AG09309 (cell line): ENCODE results near the gene PLSCR5.

Source experiments
- DNase-seq: peaks from one replicate; pipeline ENCODE4 v3.0.0-alpha.2; 2010; ENCODE audit warnings: low read depth
- H3K4me3 ChIP-seq: 2 replicates; pipeline ENCODE4 v1.5.1; 2011; ENCODE audit warnings: mild to moderate bottlenecking, low read depth, low read length, moderate library complexity; ENCODE audit not compliant: control insufficient read depth
- CTCF ChIP-seq: IDR thresholded peaks from 2 replicates; pipeline ENCODE4 v1.5.1; 2011; ENCODE audit warnings: mild to moderate bottlenecking, low read depth, low read length, inconsistent platforms; ENCODE audit not compliant: insufficient read depth, control insufficient read depth; ENCODE audit errors: missing control alignments

Gene PLSCR5

GRCh38 chr3:146605106-146605505, at the start of gene PLSCR5:
TSS of gene PLSCR5 (minus strand) at chr3:146605346. CDS start at chr3:146605212, 134 bp downstream.
- DNase-seq: no peak
- TF ChIP-seq CTCF: no peak

DNA sequence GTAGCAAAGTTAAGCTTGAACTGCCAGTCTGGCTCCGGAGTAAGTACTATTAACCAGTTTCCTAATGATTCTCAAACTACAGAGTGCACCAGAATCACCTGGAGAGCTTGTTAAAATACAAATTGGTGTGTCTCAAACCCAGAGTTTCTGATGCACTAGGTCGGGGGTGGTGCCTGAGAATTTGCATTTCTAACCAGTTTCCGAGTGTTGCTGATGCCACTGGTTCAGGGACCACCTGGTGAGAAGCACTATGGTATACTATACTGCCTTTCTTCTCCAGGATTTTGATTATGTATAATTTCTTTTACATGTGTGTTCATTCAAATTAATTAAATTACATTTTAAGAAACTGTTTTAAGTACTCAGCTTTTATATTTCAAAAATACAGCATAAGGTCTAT, 48.8 kb upstream of the PLSCR5 start:
- no peak for DNase-seq
- no peak for TF ChIP-seq CTCF
- H3K4me3 ChIP-seq: no peak overlapping the region

More at GRCh38 chr3:146605106-146605505, at the start of gene PLSCR5:
- no peak within 1 kb of the TSS for H3K4me3 ChIP-seq

DNA sequence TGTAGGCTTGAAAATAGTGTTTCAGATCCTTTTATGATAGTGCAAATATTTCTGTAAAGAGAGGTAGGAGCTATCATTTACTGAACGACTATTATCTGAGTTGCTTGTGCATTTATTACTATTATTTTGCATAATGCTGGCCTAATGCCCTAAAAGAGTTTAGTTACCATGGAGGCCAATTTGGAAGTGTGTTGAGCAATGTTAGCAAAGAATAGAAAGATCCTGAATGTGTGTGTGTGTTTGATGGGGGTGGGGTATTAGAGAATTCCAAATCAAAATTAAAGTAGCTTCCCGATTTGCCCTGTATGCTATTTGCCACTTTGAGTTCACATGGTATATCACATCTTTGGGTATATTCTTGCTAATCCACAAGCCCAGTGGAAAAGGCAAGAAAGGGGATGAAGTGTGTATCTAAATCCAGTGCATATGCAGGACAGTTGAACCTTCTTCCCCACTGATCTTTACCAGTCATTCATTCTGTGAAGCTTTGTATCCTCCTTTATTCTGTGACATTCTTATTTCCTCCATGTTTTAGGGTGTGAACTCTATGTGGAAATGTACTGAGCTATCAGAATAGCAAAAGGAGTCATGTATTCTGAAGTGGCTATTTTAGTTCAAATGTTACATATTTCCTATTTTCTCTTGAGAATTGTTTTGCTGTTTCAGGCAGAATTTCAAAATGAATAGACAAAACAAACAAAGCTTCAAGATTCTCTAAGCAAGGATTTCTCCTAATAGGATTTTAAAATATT, 45.7 kb upstream of the PLSCR5 start:
- H3K4me3 ChIP-seq: no peak overlapping the region
- no peak for TF ChIP-seq CTCF
- DNase-seq: no peak

DNA sequence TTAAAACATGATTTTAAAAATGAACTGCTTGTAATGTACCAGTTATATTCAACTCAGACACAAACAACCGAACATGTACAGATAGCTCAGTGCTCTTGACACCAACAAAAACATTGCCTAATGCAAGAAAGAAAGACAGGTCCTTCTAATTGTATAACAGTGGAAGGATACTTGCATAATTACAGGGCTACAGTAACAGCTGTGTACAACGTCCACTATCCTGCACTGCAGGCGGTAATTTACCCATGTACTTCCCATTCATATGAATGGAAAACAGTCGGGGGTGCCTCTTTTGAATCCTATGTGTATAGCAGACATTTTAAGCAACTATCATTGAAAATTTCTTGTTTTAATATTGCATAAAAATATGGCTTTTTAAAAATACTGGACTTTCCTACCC, 41.1 kb upstream of the PLSCR5 start:
- no peak for TF ChIP-seq CTCF
- no peak overlapping the region for H3K4me3 ChIP-seq
- no peak for DNase-seq

DNA sequence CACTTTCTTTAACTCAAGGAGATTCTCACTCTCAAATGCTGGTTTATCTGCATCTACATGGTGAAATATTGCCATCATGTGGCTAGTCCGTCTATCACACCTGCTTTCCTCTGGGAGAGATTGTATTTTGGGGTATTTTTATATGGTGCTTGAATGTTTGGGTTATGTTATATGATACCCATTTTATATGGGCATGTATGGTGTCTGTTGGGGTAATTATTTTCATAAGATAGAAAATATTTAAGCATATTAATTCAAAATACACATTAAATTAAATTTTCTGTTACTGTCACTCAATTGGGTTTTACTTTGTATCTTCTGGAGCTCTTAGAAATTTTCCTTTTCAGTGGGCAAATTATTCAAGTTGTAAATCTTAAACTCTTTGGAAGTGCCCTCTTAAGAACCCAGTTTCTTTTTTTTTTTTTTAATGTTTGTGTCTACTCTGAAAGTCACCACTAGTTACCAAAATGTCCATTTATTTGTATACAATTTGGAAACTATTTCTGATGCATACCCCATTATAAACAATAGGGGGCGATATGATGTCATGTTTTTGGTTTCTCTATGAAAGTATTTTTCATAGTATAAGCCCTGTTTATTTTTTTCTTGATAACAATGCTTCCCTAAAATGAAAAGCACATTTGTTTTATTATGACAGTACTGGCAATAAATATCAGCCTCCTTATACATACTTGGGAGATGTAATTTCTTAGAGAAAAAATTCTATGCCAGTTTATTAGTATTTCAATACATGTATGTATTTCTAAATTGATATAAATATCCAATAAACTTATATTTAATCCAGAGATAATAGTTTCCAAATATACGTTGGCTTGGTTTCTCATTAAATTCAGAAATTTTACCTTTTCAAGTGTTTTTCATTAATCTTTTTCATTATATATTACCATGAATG, 36.1 kb upstream of the PLSCR5 start:
- H3K4me3 ChIP-seq: no peak overlapping the region
- peak; percentile 7 for DNase-seq
- peak; percentile 61 for TF ChIP-seq CTCF

GRCh38 chr3:146640361-146640760, 35.2 kb upstream of the PLSCR5 start:
- no peak overlapping the region for H3K4me3 ChIP-seq
- DNase-seq: no peak
- no peak for TF ChIP-seq CTCF
